ENCODE data around the gene CLRN2. TPM values are rescaled to one million over a fixed set of nuclear protein-coding genes. Genes with fewer than 3 reads are reported as not detected.
A peak's percentile ranks its signal among the peaks of the same experiment; 100 is the strongest.
"Not testable (repeated sequence)": the region's sequence is repeated elsewhere in the genome, so short reads cannot be mapped to it uniquely, and the experiment has no call there.

The CLRN2 gene
- total RNA-seq, 6 experiments from 2014 or later = not detected

GRCh38 chr4:17535242-17535641 is 20.3 kb downstream of the CLRN2 start:
- Mint-ChIP-seq H3K36me3 (ENCODE audit: low read depth) (no peaks in the 10 kb centered on the region), H3K4me1 (ENCODE audit: low read depth) (peaks cover 7% of the 10 kb centered on the region; the same call in 1 of the 2 replicates), H3K27me3 (ENCODE audit: insufficient read depth) (peaks cover 10% of the 10 kb centered on the region), H3K4me3 (peak overlapping the region; percentile 47), H3K27ac (no peak overlapping the region), H3K9me3 (no peaks in the 10 kb centered on the region)
- no peak for TF ChIP-seq CTCF (IDR thresholded peaks at IDR 0.05)
- no peak for DNase-seq

- H3K27me3 Mint-ChIP-seq (ENCODE audit: insufficient read depth) = peaks cover 13% of the 10 kb centered on the region
- DNase-seq = no peak
- no peak overlapping the region for H3K4me3 Mint-ChIP-seq
- no peak overlapping the region for H3K27ac Mint-ChIP-seq
- TF ChIP-seq CTCF (IDR thresholded peaks at IDR 0.05) = no peak
- no peaks in the 10 kb centered on the region for H3K36me3 Mint-ChIP-seq (ENCODE audit: low read depth)
- no peaks in the 10 kb centered on the region for H3K9me3 Mint-ChIP-seq
- H3K4me1 Mint-ChIP-seq (ENCODE audit: low read depth) = peaks cover 7% of the 10 kb centered on the region; the same call in 1 of the 2 replicates
These were observed 20.9 kb downstream of the CLRN2 start for GRCh38 chr4:17535906-17536305.

GRCh38 chr4:17537060-17537459 is 22.1 kb downstream of the CLRN2 start:
- H3K36me3 Mint-ChIP-seq (ENCODE audit: low read depth); H3K27me3 Mint-ChIP-seq (ENCODE audit: insufficient read depth); H3K4me3 Mint-ChIP-seq; H3K4me1 Mint-ChIP-seq (ENCODE audit: low read depth); DNase-seq; H3K27ac Mint-ChIP-seq; H3K9me3 Mint-ChIP-seq: not testable (repeated sequence)

- peaks cover 13% of the 10 kb centered on the region for H3K4me1 Mint-ChIP-seq (ENCODE audit: low read depth)
- H3K27me3 Mint-ChIP-seq (ENCODE audit: insufficient read depth) = peaks cover 7% of the 10 kb centered on the region; the same call in 1 of the 2 replicates
- DNase-seq = peak; percentile 37
- no peak overlapping the region for H3K27ac Mint-ChIP-seq
- no peak for TF ChIP-seq CTCF (IDR thresholded peaks at IDR 0.05)
- no peak overlapping the region for H3K4me3 Mint-ChIP-seq
- no peaks in the 10 kb centered on the region for H3K9me3 Mint-ChIP-seq
- H3K36me3 Mint-ChIP-seq (ENCODE audit: low read depth) = no peaks in the 10 kb centered on the region
These were observed 29.2 kb downstream of the CLRN2 start for GRCh38 chr4:17544205-17544604.

GRCh38 chr4:17544831-17545234 is 29.9 kb downstream of the CLRN2 start:
- no peak for TF ChIP-seq CTCF (IDR thresholded peaks at IDR 0.05)
- no peaks in the 10 kb centered on the region for H3K9me3 Mint-ChIP-seq
- H3K4me3 Mint-ChIP-seq = no peak overlapping the region
- H3K27me3 Mint-ChIP-seq (ENCODE audit: insufficient read depth) = peaks cover 7% of the 10 kb centered on the region; the same call in 1 of the 2 replicates
- H3K27ac Mint-ChIP-seq = no peak overlapping the region
- no peaks in the 10 kb centered on the region for H3K36me3 Mint-ChIP-seq (ENCODE audit: low read depth)
- peaks cover 13% of the 10 kb centered on the region for H3K4me1 Mint-ChIP-seq (ENCODE audit: low read depth)
- DNase-seq = no peak

GRCh38 chr4:17545374-17546140 is 30.6 kb downstream of the CLRN2 start:
- DNase-seq = no peak
- Mint-ChIP-seq H3K9me3 (no peaks in the 10 kb centered on the region), H3K27ac (no peak overlapping the region), H3K36me3 (ENCODE audit: low read depth) (no peaks in the 10 kb centered on the region), H3K4me1 (ENCODE audit: low read depth) (peaks cover 13% of the 10 kb centered on the region), H3K27me3 (ENCODE audit: insufficient read depth) (peaks cover 1% of the 10 kb centered on the region; the same call in 1 of the 2 replicates), H3K4me3 (no peak overlapping the region)
- TF ChIP-seq CTCF (IDR thresholded peaks at IDR 0.05) = no peak
